Large intestine (tissue), 3 donors: Measurements from ENCODE around the gene C6orf58. TPM values are rescaled to one million over a fixed set of nuclear protein-coding genes. Genes with fewer than 3 reads are reported as not detected.

Experiments
- DNase-seq, 2 donors: peaks; one replicate each; pipeline versions ENCODE4 v3.0.0 to v3.0.0-alpha.2; 2013
- H3K27ac ChIP-seq: one replicate; pipeline ENCODE4 v1.5.1; 2013; ENCODE audit warnings: low read length
- H3K27me3 ChIP-seq: 2 replicates; pipeline ENCODE4 v1.6.1; 2013; ENCODE audit warnings: low read length; ENCODE audit not compliant: control insufficient read depth, insufficient read depth
- H3K36me3 ChIP-seq: 2 replicates; pipeline ENCODE4 v1.6.1; 2013; ENCODE audit warnings: low read length; ENCODE audit not compliant: control insufficient read depth, insufficient read depth
- H3K4me1 ChIP-seq: one replicate; pipeline ENCODE4 v1.6.1; 2013; ENCODE audit warnings: low read length; ENCODE audit not compliant: control insufficient read depth, insufficient read depth
- H3K4me3 ChIP-seq: one replicate; pipeline ENCODE4 v1.5.1; 2013; ENCODE audit warnings: low read length
- H3K9me3 ChIP-seq: one replicate; pipeline ENCODE4 v1.6.1; 2013; ENCODE audit warnings: mild to moderate bottlenecking, low read depth, low read length, moderate library complexity; ENCODE audit not compliant: control insufficient read depth
- WGBS: methylation state at CpG from one replicate; pipeline ENCODE4 v1.1.5; 2013; ENCODE audit warnings: low lambda C conversion rate; ENCODE audit not compliant: insufficient coverage; 5-methylcytosine and 5-hydroxymethylcytosine counted together
- polyA plus RNA-seq: library from polyadenylated mRNA; unstranded; fragments of 120-200 nt; gene quantifications from one replicate; pipeline ENCODE4 v1.2.1, GENCODE V29; 2013

The C6orf58 gene
- polyA plus RNA-seq, 1 donor = 0.12 TPM

- no peak for DNase-seq
- H3K4me1 ChIP-seq = no peaks in the 10 kb centered on the region
- H3K36me3 ChIP-seq = no peaks in the 10 kb centered on the region
- H3K27ac ChIP-seq = no peak overlapping the region
- no peaks in the 10 kb centered on the region for H3K27me3 ChIP-seq
- no peak overlapping the region for H3K4me3 ChIP-seq
- WGBS = no CpG with 5 or more reads among the region's 3 CpGs
- H3K9me3 ChIP-seq = no peaks in the 10 kb centered on the region
Measured at GRCh38 chr6:127564761-127565160, 12.2 kb upstream of the C6orf58 start.

GRCh38 chr6:127566119-127566518, 10.9 kb upstream of the C6orf58 start:
- no peak for DNase-seq
- no peaks in the 10 kb centered on the region for H3K27me3 ChIP-seq
- H3K4me3 ChIP-seq = no peak overlapping the region

GRCh38 chr6:127566651-127567050, 10.3 kb upstream of the C6orf58 start:
- no peak for DNase-seq
- H3K4me3 ChIP-seq = no peak overlapping the region
- no peaks in the 10 kb centered on the region for H3K27me3 ChIP-seq
- no peaks in the 10 kb centered on the region for H3K4me1 ChIP-seq
- no peaks in the 10 kb centered on the region for H3K36me3 ChIP-seq
- H3K27ac ChIP-seq = no peak overlapping the region
- H3K9me3 ChIP-seq = no peaks in the 10 kb centered on the region

More at GRCh38 chr6:127566119-127566518, 10.9 kb upstream of the C6orf58 start:
- H3K27ac ChIP-seq = no peak overlapping the region
- no peaks in the 10 kb centered on the region for H3K9me3 ChIP-seq
- H3K36me3 ChIP-seq = no peaks in the 10 kb centered on the region
- H3K4me1 ChIP-seq = no peaks in the 10 kb centered on the region

- no peaks in the 10 kb centered on the region for H3K4me1 ChIP-seq
- no peak for DNase-seq
- H3K4me3 ChIP-seq = no peak overlapping the region
- 43% methylated on average over 1 of the region's 2 CpGs for WGBS
- H3K27ac ChIP-seq = no peak overlapping the region
- no peaks in the 10 kb centered on the region for H3K27me3 ChIP-seq
- no peaks in the 10 kb centered on the region for H3K9me3 ChIP-seq
- H3K36me3 ChIP-seq = no peaks in the 10 kb centered on the region
Measured at GRCh38 chr6:127567476-127567875, 9.5 kb upstream of the C6orf58 start.

GRCh38 chr6:127570739-127571389, 6.1 kb upstream of the C6orf58 start:
- 75% methylated on average over 1 of the region's 1 CpG for WGBS
- Histone ChIP-seq H3K4me3 (no peak overlapping the region), H3K27ac (no peak overlapping the region), H3K27me3 (no peaks in the 10 kb centered on the region), H3K36me3 (no peaks in the 10 kb centered on the region), H3K9me3 (no peaks in the 10 kb centered on the region), H3K4me1 (no peaks in the 10 kb centered on the region)
- no peak for DNase-seq

- no peak overlapping the region for H3K4me3 ChIP-seq
- H3K36me3 ChIP-seq = no peaks in the 10 kb centered on the region
- no peaks in the 10 kb centered on the region for H3K9me3 ChIP-seq
- no peak for DNase-seq
- no peaks in the 10 kb centered on the region for H3K27me3 ChIP-seq
- H3K4me1 ChIP-seq = no peaks in the 10 kb centered on the region
- no peak overlapping the region for H3K27ac ChIP-seq
- 50% methylated on average over 1 of the region's 3 CpGs for WGBS
Measured at GRCh38 chr6:127578900-127579299, 1.9 kb downstream of the C6orf58 start.

GRCh38 chr6:127581576-127581975, 4.6 kb downstream of the C6orf58 start:
- no peaks in the 10 kb centered on the region for H3K4me1 ChIP-seq
- H3K36me3 ChIP-seq = no peaks in the 10 kb centered on the region
- no peaks in the 10 kb centered on the region for H3K27me3 ChIP-seq
- no peak for DNase-seq
- H3K9me3 ChIP-seq = no peaks in the 10 kb centered on the region
- H3K4me3 ChIP-seq = no peak overlapping the region
- no peak overlapping the region for H3K27ac ChIP-seq

GRCh38 chr6:127582777-127583462, 5.9 kb downstream of the C6orf58 start:
- H3K9me3 ChIP-seq = no peaks in the 10 kb centered on the region
- H3K27ac ChIP-seq = no peak overlapping the region
- DNase-seq = no peak
- H3K4me3 ChIP-seq = no peak overlapping the region
- no peaks in the 10 kb centered on the region for H3K27me3 ChIP-seq
- H3K36me3 ChIP-seq = no peaks in the 10 kb centered on the region
- 75% methylated on average over 3 of the region's 4 CpGs for WGBS
- no peaks in the 10 kb centered on the region for H3K4me1 ChIP-seq

- Histone ChIP-seq H3K9me3 (no peaks in the 10 kb centered on the region), H3K27ac (no peak overlapping the region), H3K4me1 (no peaks in the 10 kb centered on the region), H3K27me3 (no peaks in the 10 kb centered on the region), H3K36me3 (no peaks in the 10 kb centered on the region), H3K4me3 (no peak overlapping the region)
- WGBS = no CpG with 5 or more reads among the region's 2 CpGs
- DNase-seq = no peak
Measured at GRCh38 chr6:127585123-127585522, 8.1 kb downstream of the C6orf58 start.

- Histone ChIP-seq H3K4me3 (no peak overlapping the region), H3K9me3 (no peaks in the 10 kb centered on the region), H3K36me3 (no peaks in the 10 kb centered on the region), H3K27me3 (no peaks in the 10 kb centered on the region), H3K4me1 (no peaks in the 10 kb centered on the region), H3K27ac (no peak overlapping the region)
- DNase-seq = no peak
- no CpG with 5 or more reads among the region's 2 CpGs for WGBS
Measured at GRCh38 chr6:127586372-127586771, 9.4 kb downstream of the C6orf58 start.

- no peaks in the 10 kb centered on the region for H3K36me3 ChIP-seq
- H3K4me3 ChIP-seq = no peak overlapping the region
- no peak overlapping the region for H3K27ac ChIP-seq
- 78% methylated on average over 1 of the region's 2 CpGs for WGBS
- no peak for DNase-seq
- no peaks in the 10 kb centered on the region for H3K4me1 ChIP-seq
- H3K9me3 ChIP-seq = no peaks in the 10 kb centered on the region
- H3K27me3 ChIP-seq = no peaks in the 10 kb centered on the region
Measured at GRCh38 chr6:127587875-127588274, 10.9 kb downstream of the C6orf58 start.
